HG02870 (cell line): ENCODE results near the gene H1-8.
"Not testable (repeated sequence)": the region's sequence is repeated elsewhere in the genome, so short reads cannot be mapped to it uniquely, and the experiment has no call there.

Experiments used
- ATAC-seq: cut with Tn5 transposase; IDR thresholded peaks from one replicate; pipeline ENCODE4 v1.9.1; 2021; ENCODE audit warnings: mild to moderate bottlenecking, moderate library complexity; ENCODE audit not compliant: unreplicated experiment

The H1-8 gene, protein sequence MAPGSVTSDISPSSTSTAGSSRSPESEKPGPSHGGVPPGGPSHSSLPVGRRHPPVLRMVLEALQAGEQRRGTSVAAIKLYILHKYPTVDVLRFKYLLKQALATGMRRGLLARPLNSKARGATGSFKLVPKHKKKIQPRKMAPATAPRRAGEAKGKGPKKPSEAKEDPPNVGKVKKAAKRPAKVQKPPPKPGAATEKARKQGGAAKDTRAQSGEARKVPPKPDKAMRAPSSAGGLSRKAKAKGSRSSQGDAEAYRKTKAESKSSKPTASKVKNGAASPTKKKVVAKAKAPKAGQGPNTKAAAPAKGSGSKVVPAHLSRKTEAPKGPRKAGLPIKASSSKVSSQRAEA

DNA sequence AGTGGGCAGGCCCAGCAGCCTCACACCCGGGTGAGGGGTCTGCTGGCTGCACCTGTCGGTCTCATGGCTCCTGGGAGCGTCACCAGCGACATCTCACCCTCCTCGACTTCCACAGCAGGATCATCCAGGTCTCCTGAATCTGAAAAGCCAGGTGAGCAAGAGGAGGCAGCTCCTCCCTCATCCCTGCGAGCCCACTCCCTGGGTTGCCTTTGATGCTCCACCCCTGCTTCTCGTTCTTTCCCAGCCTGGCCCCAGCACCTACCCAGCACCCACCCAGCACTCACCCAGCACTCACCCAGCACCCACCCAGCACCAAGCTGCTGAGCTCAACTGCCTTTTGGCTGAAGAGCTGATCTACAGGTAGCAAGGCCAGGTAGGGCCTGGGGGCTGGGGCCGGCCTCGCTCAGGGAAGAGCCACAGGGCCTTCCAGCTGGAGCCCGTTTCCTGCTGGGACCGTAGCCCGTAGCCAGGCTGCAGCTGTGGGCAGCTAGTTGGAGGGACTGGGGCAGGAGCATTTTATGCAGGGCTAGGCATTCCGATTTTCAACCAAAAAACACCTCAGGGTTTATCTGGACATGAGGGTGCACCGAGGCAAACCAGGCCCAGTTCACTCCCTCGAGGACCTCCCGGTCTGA is at the start of gene H1-8:
Gene H1-8 (plus strand): TSS at position 20 of the 635 bp plus-strand sequence. CDS start 44 bp downstream, at position 64.
- no peak for ATAC-seq

DNA sequence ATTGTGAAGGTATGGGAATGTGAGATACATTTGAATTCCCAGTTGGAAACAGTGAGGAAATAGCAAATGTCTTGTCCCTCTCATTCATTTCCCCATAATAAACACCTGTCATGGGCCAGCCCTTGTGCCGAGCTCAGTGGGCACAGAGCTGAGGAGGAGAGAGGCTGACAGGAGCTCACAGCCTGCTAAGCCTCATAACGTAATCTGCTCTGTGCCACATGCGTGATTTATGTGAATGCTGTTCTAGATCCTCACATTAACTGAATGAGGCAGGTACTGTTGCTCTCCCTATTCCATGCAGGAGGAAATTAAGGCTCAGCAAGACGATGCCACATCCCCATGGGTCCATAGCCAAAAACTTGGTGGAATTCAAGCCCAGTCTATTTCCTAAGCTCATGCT is 49.8 kb upstream of the H1-8 start:
- no peak for ATAC-seq

DNA sequence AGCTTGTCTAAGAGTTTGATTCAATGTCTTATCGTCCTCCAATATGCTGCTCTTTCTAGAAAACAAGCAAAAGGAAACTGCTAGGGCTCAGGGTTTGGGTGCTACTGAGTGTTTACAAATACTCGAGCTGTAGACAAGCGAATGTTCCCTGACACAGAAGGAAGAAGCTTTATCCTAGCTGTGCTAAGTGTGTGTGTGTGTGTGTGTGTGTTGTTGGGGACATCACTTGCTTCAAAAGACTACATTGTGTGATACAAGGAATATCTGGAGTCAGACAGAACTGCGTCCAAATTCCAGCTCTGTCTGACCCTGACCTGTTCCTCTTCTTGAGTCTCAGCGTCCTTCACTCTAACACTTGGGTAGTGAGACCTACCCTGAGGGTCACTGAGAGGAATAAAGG is 48.5 kb upstream of the H1-8 start:
- not testable (repeated sequence) for ATAC-seq

DNA sequence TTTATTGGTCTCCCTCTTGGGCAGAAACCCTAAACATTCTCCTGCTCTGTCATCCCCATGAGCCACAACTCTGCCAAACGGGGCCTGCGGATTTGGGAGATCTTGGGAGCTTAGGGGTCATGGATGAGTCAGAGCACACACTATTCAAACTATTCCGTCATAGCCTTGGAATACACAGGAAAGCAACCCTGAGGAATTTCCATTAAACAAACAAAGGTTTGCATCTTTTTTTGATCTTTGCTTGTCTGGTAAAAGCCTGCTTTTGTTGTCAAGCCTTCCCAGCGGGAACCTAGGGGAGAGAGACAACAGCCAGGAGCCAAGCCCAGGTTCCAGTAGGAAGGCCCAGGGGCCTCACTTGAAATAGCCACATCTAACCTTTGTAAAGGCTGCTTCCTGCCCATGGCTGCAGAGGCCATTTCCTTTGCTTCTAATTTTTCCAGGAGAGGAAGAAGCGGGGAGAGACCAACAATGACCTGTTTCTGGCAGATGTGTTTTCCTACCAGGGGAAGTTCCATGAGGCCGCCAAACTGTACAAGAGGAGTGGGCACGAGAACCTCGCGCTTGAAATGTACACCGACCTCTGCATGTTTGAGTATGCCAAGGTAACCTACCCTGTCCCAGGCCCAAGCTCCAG is 47.9 kb upstream of the H1-8 start:
- ATAC-seq: not testable (repeated sequence)

DNA sequence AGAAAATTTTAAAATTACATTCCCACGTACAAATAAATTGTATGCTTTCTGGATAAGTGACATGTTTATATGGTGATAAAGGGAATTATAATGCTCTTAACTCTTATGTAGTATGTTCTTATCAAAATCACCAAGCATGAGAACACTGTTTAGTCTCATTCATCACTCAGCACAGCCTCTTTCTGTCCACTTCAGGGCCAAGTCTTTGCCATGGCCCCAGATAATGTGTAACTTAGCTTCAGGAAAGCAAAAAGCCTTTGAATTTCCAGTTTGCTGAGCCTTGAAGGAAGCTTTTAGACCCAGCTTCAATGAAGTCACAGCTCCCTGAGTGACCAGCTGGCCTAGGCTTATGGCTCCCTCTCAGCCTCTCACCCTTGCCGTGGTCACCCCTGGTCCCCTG is 45.1 kb upstream of the H1-8 start:
- ATAC-seq: not testable (repeated sequence)

DNA sequence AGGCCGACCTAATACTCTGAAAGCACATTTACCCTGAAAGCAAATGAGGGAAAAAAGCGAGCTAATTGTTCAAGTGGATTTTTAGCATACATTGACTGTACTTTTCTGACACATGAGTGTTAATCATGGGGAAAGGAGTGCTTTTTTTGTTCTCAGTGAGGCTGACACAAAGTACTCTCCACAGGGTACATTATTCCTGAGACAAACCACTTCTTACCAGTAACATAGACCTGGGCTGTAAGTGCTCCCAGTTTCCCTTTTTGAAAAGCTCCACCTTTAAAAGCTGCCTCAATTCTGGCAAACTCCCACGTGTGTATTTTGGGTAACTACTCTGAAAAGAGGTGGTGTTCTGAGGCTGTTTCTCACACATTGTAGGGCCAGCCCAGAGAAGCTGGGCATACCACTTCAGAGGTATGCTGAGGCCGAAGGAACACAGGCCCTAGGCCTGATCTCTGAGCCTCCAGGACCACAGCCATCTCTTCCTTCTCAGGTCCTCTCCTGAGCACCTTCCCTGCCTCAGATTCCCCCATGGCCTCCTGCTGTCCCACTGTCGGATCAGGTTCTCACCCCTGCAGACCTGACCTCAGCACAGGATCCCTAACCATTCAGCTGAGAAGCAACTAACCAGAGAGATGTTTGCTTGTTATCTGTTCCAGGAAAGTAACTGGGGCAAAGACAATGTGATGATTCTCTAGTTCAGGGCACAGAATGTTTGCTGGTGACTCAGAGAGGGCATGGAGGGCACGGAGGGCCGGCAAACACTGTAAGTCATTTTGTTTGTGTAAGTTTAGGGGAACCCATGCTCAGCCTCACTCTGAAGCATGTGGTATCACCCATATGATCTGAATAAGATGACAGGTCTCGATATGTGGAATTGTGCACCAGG is 44.1 kb upstream of the H1-8 start:
- not testable (repeated sequence) for ATAC-seq

DNA sequence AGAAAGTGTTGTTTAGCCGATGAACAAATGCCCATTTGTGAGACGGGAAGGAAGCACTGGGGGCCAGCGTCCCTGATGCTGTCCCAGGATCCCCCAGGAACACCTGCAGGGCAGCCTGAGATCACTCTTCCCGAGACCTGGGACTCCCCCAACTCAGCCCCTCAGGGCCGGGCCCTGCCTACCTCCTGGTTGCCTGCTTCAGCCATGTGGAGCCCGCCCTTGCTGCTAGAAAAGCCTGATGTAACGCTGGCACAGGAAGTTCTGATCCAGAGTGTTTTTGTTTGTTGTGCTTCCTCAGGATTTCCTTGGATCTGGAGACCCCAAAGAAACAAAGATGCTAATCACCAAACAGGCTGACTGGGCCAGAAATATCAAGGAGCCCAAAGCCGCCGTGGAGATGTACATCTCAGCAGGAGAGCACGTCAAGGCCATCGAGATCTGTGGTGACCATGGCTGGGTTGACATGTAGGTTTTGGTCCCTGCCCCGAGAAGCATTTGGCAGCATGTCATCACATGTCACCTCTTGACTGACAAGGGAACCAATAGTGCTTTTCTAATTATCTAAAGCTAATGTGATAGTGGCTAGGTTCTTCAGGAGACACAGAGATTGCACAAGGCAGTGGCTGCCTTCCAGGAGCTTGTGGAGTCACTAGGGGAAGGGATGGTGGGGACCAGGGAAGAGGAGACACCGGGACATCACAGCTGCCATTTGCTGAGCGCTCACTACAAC is 43.2 kb upstream of the H1-8 start:
- ATAC-seq: not testable (repeated sequence)

DNA sequence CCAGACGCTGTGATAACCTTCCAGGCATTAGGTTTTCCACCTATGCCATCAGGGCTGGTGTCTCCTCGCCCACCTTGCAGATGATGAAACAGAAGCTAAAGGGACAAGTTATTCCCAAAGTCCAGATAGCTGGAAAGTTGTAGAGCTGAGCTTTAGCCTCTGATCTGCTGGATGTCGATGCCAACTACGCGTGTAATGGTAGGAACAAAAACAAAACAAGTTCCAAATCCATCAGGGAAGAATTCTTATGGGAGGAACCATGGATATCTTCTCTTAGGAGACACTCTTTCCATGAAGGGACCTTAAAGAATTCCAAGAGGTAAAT is 42.7 kb upstream of the H1-8 start:
- ATAC-seq: no peak

DNA sequence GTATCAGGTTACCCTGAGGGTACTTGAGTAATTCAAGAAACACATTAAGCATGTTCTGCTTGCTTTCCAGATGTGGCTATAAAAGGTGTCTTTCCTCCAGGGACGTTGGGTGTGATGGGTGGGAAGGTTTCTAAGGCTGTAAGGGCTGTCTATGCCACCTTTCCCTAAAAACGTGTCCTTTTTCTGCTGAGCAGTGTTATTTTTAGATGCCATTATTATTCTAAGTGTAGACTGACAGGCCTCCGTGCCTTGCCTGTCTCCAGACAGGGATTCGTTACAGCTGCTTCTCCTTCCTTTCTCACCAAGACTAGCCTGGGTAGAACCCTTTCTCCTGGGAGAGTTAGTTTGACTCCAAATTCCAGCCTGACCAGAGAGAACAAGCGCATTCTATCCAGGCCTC is 41.3 kb upstream of the H1-8 start:
- ATAC-seq: no peak

DNA sequence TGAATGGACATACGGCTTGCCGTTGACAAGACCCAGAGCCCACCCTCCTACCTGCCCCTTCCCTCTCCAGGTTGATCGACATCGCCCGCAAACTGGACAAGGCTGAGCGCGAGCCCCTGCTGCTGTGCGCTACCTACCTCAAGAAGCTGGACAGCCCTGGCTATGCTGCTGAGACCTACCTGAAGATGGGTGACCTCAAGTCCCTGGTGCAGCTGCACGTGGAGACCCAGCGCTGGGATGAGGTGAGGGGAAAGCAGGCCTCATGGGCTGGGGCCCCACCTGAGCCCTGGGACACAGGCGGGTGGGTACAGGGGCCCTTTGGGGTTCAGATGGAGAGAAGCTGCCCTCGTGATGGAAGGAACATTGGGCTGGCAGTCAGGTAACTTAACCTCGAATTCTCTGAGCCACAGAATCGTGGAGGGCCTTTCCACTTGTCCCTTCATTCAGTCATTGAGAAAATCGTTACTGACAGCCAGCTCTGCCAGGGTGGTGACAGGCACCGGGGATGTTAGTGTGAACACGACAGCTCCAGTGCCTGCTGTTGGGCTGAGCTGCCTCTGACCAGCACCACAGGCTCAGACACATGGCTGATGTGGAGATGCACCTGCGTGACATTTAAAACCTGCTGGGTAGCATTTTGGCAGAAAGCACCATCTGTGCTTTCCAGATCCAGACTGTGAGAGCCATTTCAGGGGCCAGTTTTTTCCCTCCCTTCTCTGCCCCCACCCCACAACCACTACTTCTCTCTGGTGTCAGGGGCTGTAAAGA is 40.1 kb upstream of the H1-8 start:
- no peak for ATAC-seq

DNA sequence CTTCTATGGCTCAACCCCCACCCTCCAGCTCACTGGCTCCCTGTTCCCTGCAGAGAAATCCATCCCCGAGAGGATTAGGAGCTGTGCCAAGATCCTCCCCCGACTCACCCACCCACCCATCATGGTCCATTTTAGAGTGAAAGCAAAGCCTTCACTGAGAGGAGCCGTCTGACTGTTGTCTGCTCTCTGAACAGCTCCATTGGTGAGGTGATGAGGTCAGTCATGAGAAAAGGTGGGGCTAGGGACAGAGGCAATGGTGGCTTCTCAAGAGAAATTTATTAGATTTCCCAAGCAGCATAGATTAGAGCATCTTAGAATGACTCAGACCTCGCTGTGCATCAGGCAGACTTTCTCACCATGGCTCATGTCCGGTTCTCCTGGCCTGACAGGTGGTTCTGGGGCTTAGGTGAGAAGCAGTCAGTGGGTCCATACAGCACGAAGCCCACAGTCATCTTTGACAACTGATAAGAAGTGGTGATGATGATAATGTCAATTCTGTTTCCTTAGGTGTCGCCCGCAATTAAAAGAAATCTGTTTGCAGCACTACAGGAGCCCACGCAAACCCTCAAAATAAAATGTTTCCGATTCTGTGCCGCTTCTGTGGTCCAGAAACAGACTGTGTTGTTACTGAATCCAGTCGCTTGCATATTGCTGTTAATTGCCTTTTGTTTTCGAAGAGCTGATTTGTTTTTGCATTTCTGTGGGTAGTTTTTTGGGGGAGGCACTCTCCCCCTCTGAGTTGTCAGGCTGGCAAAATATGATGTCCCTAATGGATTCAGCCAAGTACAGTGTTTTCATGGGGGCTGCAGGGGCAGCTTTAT is 39.3 kb upstream of the H1-8 start:
- ATAC-seq: no peak

DNA sequence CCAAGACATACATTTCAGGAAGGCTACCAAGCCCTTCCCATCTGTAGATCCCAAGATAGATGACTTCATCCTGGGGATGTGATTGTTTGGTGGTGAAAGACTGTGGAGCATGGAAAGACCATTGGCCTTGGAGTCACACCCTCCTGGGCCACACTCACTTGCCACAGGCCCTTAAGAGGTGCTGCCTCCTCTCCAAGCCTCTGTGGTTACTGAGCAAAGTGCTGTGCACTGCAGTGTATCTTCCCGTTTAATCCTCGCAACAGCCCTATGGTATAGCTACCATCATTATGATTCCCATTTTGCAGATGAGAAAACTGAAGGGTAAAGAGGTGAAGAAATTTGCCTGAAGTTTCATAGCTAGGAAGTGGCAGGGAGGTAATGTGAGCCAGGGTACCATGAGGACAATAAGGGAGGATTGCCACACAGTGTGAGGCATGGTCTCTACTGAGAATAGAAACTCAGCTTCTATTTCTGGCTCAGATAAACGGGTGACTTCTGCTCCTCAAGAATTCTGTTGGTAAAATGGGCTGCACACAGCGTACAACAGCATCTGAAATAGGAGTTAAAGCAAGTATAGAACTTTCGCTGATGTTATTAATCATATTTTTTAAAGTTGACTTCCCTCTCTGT is 38.4 kb upstream of the H1-8 start:
- ATAC-seq: no peak

DNA sequence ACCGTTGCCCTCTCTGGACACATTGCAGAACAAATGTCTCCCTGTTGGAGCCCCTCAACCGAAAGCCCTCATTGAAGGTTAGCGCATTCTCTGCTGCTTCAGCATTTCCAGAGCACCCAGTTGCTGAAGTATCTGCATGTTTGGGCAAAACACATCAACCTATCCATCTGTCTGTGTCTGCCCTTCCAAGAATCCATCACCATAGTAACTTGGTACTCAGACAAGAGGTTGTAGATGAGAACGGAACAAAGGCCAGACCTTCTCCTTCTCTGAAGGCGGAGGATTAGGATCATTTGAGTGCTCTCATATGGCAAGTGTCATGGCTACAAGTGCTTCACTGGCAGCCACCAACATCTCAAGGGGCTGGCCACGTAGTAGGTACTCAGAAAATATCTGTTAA is 37.6 kb upstream of the H1-8 start:
- no peak for ATAC-seq

DNA sequence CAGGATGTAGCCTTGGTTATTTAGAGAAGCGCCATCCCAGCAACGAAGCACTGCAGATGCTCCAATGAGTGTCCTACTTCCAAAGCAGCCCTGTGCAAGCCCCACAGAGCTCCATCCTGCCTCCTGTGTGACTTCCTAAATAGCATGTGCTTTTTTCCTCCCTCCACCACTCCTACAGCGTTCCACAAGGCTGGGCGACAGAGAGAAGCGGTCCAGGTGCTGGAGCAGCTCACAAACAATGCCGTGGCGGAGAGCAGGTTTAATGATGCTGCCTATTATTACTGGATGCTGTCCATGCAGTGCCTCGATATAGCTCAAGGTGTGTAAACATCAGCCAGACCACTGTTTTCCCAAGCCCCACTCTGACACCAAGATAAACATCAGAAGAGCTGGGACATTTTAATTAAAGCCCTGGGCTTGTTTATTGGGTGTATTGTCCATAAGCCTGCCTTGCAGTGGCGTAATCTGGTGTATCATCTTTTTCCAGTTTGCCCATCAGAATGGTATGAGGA is 36.7 kb upstream of the H1-8 start:
- no peak for ATAC-seq

DNA sequence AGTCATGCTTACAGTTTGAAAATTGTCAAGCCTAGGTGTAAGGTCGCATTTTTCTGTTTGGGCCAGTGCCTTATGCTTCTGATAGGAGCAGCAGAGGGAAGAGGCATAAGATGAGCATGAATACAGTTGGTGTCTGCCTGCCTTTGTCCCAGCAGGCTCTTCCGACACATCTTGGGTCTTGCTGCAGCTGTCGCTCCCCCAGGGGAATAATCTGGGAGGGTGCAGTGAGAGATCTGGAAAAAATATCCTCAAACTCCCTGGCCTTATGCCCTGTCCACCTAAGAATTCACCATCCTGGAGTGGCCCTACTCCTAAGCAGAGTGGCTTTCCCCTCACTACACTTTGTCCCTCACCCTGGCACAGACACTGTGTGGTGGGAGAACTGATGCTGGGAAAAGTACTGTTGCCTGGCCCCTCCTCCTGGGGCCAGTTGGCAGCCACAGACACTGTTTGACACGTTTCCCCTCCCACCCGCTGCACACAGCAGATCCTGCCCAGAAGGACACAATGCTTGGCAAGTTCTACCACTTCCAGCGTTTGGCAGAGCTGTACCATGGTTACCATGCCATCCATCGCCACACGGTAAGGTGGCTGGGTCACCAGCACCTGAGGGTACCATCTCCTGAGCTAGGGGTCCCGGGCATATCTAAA is 35.7 kb upstream of the H1-8 start:
- no peak for ATAC-seq

DNA sequence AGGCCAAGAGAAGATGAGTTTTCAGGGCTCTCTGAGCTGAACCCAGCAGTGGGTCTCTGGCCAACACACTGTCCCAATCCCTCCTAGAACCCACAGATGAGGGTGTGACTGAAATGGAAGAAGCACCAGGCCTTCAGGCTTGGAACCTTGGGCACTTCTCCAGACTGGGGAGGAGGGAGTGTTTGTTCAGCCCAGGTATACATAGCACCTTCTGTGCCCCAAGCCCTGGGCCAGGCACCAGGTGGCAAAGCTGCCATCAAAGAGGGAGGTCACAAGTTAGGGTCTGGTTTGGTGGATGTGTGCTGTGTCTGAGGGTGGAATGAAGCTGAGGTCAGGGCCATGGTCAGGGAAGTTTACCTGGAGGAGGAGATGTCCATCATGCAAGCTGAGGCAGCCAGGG is 30.4 kb upstream of the H1-8 start:
- no peak for ATAC-seq

DNA sequence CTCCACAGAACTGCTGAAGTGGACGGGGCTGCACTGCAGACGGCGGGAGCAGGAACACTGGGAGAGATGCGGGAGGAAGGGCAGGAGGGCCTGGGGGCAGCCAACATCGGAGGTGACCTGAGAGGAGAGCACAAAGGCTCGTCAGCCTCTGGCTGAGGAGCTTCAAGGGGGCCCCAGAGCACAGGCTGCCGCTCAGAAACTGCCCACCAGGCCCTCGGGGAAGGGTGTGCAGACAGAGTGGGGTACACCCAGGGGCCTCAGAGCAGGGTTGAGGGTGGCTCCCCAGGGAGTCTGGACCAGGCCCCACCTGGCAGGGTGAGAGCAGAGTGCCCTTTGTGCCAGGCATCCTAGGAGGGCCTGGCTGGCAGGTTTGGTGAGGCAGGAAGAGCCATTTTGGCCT is 29.3 kb upstream of the H1-8 start:
- ATAC-seq: no peak

DNA sequence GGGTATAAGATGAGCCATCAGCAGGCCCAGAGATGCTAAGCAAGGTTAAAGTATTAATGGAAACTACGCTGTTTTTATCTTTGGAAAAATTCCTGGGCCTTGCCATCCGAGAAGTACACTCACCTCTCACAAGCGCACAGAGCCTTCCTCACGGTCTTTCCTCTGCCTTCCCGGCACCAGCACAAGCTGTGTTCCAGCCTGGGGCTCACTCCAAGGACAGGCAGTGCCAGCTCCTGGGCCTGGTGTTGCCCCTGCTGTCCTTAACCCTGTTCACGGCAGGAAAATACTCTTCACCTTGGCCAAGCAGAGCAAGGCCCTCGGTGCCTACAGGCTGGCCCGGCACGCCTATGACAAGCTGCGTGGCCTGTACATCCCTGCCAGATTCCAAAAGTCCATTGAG is 28.9 kb upstream of the H1-8 start:
- ATAC-seq: no peak
